Kidney (tissue), 14 donors: ENCODE measurements around the gene ABCA7. TPM values are rescaled to one million over a fixed set of nuclear protein-coding genes. Genes with fewer than 3 reads are reported as not detected.

ENCODE experiments used
- DNase-seq, 5 donors: peaks; one replicate each; pipeline ENCODE4 v3.0.0-alpha.2; 2013 to 2020
- FAIRE-seq: peaks from 2 replicates; lab custom pipeline; 2012; peaks lifted over from hg19 to GRCh38; lab: Jason Lieb, UNC
- H3K27ac ChIP-seq, 2 donors: one replicate each; pipeline ENCODE4 v1.7.0; 2013; ENCODE audit warnings: low read depth in 2 of 2, low read length in 2 of 2, inconsistent platforms in 1 of 2
- H3K27me3 ChIP-seq: one replicate; pipeline ENCODE4 v1.7.1; 2013; ENCODE audit warnings: low read length, inconsistent platforms; ENCODE audit not compliant: control insufficient read depth, insufficient read depth
- H3K36me3 ChIP-seq, 3 donors: one replicate each; pipeline versions ENCODE4 v1.7.0 to v1.7.1; 2013; ENCODE audit warnings: low read length in 3 of 3, control low read depth in 1 of 3, inconsistent platforms in 1 of 3; ENCODE audit not compliant: insufficient read depth in 3 of 3, control insufficient read depth in 2 of 3
- H3K4me1 ChIP-seq, 3 donors: one replicate each; pipeline versions ENCODE4 v1.7.0 to v1.7.1; 2013; ENCODE audit warnings: low read length in 3 of 3, inconsistent platforms in 1 of 3, low read depth in 1 of 3; ENCODE audit not compliant: control insufficient read depth in 2 of 3, insufficient read depth in 2 of 3
- H3K4me3 ChIP-seq, 3 donors: one replicate each; pipeline versions ENCODE4 v1.7.0 to v1.8.1; 2013; ENCODE audit warnings: low read length in 3 of 3, control low read depth in 1 of 3, inconsistent platforms in 1 of 3
- H3K9ac ChIP-seq, 3 donors: one replicate each; pipeline versions ENCODE4 v1.7.0 to v1.7.1; 2013; ENCODE audit warnings: low read length in 3 of 3, control low read depth in 1 of 3, inconsistent platforms in 1 of 3
- H3K9me3 ChIP-seq, 3 donors: one replicate each; pipeline versions ENCODE4 v1.7.0 to v1.7.1; 2013; ENCODE audit warnings: low read length in 3 of 3, control low read depth in 1 of 3, inconsistent platforms in 1 of 3; ENCODE audit not compliant: control insufficient read depth in 2 of 3, insufficient read depth in 1 of 3
- CTCF ChIP-seq: IDR thresholded peaks from 3 replicates; pipeline ENCODE4 v1.5.1; 2012; ENCODE audit warnings: mild to moderate bottlenecking, moderate library complexity, borderline replicate concordance; ENCODE audit not compliant: insufficient read depth; ENCODE audit errors: extremely low read depth
- intact Hi-C: fragments of 100-400 bp; cut with DNase I; formaldehyde crosslinking; loops from one replicate; pipeline ENCODE4 v1.11.1; 2022
- polyA plus RNA-seq: library from polyadenylated mRNA; stranded (reverse); fragments of 350-450 nt; fragmentation: Illumina TruSeq; extraction: RNeasy Lipid Tissue Mini Kit (QIAGEN cat#74804); gene quantifications from one replicate; pipeline ENCODE4 v1.2.3, GENCODE V29; 2014; ENCODE audit warnings: low read depth, low replicate concordance; ENCODE audit not compliant: insufficient read depth
- total RNA-seq: library from RNA; stranded (reverse); fragmentation: NEBNext Ultra II Directional; extraction: Animal tissue kit (Norgen Biotek cat#: 25700); gene quantifications from one replicate; pipeline ENCODE4 v1.2.1, GENCODE V29; 2021
- donor health status: control.
- donor health status: control.
- donor health status: control.
- donor health status: control.
- donor health status: control.
- donor health status: DM: yes; HTN: yes; CAD: no.
- donor health status: Normal renal cell carcinoma (clear cell type).

Gene ABCA7
- total and polyA plus RNA-seq, 2 donors from 2014 or later = 11.7 to 20.4 TPM

DNA sequence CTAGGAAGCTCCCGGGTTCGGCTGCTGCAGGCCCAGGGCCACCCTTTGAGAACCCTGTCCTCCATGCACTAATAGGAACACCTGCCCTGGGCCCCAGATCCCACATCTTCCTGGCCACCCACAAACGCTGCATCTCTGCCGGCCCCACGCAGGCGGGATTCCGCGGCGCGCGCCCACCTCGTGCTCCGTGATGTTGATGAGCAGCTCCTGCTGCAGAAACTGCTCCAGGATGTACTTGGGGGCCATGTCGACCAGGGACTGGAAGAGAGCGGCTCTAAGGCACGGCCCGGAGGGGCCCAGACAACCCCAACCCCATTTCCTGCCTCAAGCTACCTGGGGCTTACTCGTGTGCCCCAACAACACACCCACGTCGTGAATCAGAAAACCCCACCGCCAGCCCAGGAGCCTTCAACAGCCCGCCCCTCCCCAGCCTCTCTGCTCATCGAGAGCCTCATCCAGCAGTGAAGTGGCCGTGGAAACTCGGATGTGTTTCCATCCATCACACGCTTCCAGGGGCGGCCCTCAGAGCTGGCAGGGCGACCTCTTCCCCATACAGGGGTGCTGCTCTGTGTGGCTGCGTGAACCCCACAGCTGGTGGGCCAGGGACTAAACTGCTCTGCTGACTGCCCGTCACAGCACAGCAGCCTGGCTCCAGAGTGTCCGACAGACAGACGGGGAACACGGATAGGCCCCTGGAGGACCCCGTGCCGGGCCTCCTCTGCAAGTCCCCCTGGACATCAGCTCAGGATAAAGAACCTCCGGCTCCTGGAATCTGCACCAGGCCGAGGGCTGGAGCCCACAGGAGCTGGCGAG lies 51.0 kb downstream of the ABCA7 start:
- Histone ChIP-seq H3K4me3 (no peak overlapping the region), H3K9me3 (no peaks in the 10 kb centered on the region), H3K27me3 (no peaks in the 10 kb centered on the region), H3K36me3 (peaks cover 0 to 6% (median 4%) of the 10 kb centered on the region in 3 donors), H3K4me1 (peaks cover 0 to 14% (median 0%) of the 10 kb centered on the region in 3 donors), H3K27ac (no peak overlapping the region), H3K9ac (no peak overlapping the region)
- DNase-seq = no peak
- TF ChIP-seq CTCF = no peak
- intact Hi-C loops = no loop called here
- FAIRE-seq = no peak

GRCh38 chr19:1091544-1092175 lies 51.8 kb downstream of the ABCA7 start:
- no peak for TF ChIP-seq CTCF
- DNase-seq = no peak
- Histone ChIP-seq H3K27me3 (no peaks in the 10 kb centered on the region), H3K36me3 (peaks cover 0 to 6% (median 4%) of the 10 kb centered on the region in 3 donors), H3K9me3 (no peaks in the 10 kb centered on the region), H3K9ac (no peak overlapping the region), H3K4me3 (no peak overlapping the region), H3K27ac (no peak overlapping the region), H3K4me1 (peaks cover 0 to 14% (median 0%) of the 10 kb centered on the region in 3 donors)
- intact Hi-C loops = no loop called here
- FAIRE-seq = no peak

DNA sequence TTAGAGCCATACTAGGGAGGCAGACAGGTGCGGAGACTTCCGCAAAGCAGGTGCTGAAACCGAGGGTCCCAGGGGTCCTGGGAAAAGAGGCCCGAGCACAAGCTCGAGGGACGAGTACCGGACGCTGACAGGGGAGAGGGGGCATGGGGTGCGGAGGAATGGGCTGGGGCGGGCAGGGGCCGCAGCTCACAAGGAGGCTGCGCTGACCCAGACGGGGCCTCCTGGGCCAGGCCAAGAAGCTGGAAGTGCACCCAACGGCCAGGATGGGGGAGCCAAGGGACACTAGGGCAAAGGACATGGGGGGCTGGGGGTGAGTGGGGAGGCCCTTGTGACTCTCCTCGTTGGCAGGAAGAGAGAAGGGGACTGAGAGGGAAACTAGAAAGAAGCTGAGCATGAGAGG lies 53.4 kb downstream of the ABCA7 start:
- Histone ChIP-seq H3K4me1 (peaks cover 0 to 17% (median 0%) of the 10 kb centered on the region in 3 donors), H3K27ac (no peak overlapping the region), H3K36me3 (peaks cover 0 to 6% (median 0%) of the 10 kb centered on the region in 3 donors), H3K4me3 (peak overlapping the region in 1 of 3 donors; percentile 88), H3K9me3 (no peaks in the 10 kb centered on the region), H3K27me3 (no peaks in the 10 kb centered on the region), H3K9ac (no peak overlapping the region)
- intact Hi-C loops = no loop called here
- TF ChIP-seq CTCF = no peak
- no peak for DNase-seq
- no peak for FAIRE-seq
